Uterus (tissue), 4 donors: ENCODE results near the gene MACC1. TPM values are rescaled to one million over a fixed set of nuclear protein-coding genes. Genes with fewer than 3 reads are reported as not detected.

Experiments
- DNase-seq, 2 donors: peaks; one replicate each; pipeline ENCODE4 v3.0.0-alpha.2; 2019 to 2020
- H3K27ac ChIP-seq, 2 donors: fragments of 200-600 bp; sonication (generic); 1 replicate in 1 of 2; 2 replicates in 1 of 2; pipeline ENCODE4 v1.5.1; 2016 to 2018
- H3K27me3 ChIP-seq, 2 donors: fragments of 200-600 bp; sonication (generic); one replicate each; pipeline ENCODE4 v1.5.1; 2018 to 2019; ENCODE audit warnings: control low read depth in 1 of 2
- H3K36me3 ChIP-seq, 2 donors: fragments of 200-600 bp; sonication (generic); one replicate each; pipeline ENCODE4 v1.5.1; 2019; ENCODE audit warnings: control low read depth in 1 of 2
- H3K4me1 ChIP-seq, 2 donors: fragments of 200-600 bp; sonication (generic); one replicate each; pipeline ENCODE4 v1.5.1; 2018 to 2019; ENCODE audit warnings: control low read depth in 1 of 2
- H3K4me3 ChIP-seq, 2 donors: fragments of 200-600 bp; sonication (generic); 1 replicate in 1 of 2; 2 replicates in 1 of 2; pipeline ENCODE4 v1.5.1; 2018 to 2019; ENCODE audit warnings: mild to moderate bottlenecking in 1 of 2
- H3K9me3 ChIP-seq, 2 donors: fragments of 200-600 bp; sonication (generic); one replicate each; pipeline ENCODE4 v1.5.1; 2019; ENCODE audit warnings: control low read depth in 1 of 2
- CTCF ChIP-seq, 4 experiments: fragments of 200-600 bp in 2 of 4; fragments of 450-650 bp in 2 of 4; sonication (generic) in 2 of 4; IDR thresholded peaks; one replicate each; pipeline ENCODE4 v1.5.1; 2016 to 2019; ENCODE audit warnings: antibody characterized with exemption in 4 of 4, mild to moderate bottlenecking in 2 of 4, moderate library complexity in 1 of 4
- POLR2A ChIP-seq, 2 donors: fragments of 450-650 bp; IDR thresholded peaks; one replicate each; pipeline ENCODE4 v1.6.1; 2016; ENCODE audit warnings: antibody characterized with exemption in 2 of 2, mild to moderate bottlenecking in 1 of 2, moderate library complexity in 1 of 2
- intact Hi-C: fragments of 100-400 bp; cut with DNase I; formaldehyde crosslinking; loops from one replicate; pipeline ENCODE4 v1.15.1; 2023; ENCODE audit warnings: low total_unique reads
- total RNA-seq, 4 donors: library from RNA; depleted of rRNA in 3 of 4; stranded (reverse); fragments of >200 nt in 3 of 4; gene quantifications; one replicate each; pipeline versions ENCODE4 v1.1.0 to v1.2.4, GENCODE V29; 2014 to 2023
- donor health status: DM: yes; HTN: yes; CAD: no.

Gene MACC1
- total RNA-seq, 4 donors from 2014 or later: 1.0 to 23.9 (median 1.5) TPM; not detected in 1

- no peak for DNase-seq
- no peaks in the 10 kb centered on the region for H3K36me3 ChIP-seq
- H3K4me1 ChIP-seq: no peaks in the 10 kb centered on the region
- H3K27ac ChIP-seq: peak overlapping the region; percentile 49 to 75
- no peaks in the 10 kb centered on the region for H3K27me3 ChIP-seq
- intact Hi-C loops: no loop called here
- H3K4me3 ChIP-seq: no peak overlapping the region
- H3K9me3 ChIP-seq: no peaks in the 10 kb centered on the region
- TF ChIP-seq POLR2A (IDR thresholded peaks at IDR 0.05) (no peak), CTCF (IDR thresholded peaks at IDR 0.05) (no peak)
Measured at GRCh38 chr7:20107582-20107981, 109.6 kb downstream of the MACC1 start.

- TF ChIP-seq CTCF (IDR thresholded peaks at IDR 0.05) (no peak), POLR2A (IDR thresholded peaks at IDR 0.05) (no peak)
- H3K27me3 ChIP-seq: no peaks in the 10 kb centered on the region
- intact Hi-C loops: no loop called here
- no peaks in the 10 kb centered on the region for H3K9me3 ChIP-seq
- H3K4me1 ChIP-seq: no peaks in the 10 kb centered on the region
- DNase-seq: no peak
- H3K4me3 ChIP-seq: no peak overlapping the region
- H3K27ac ChIP-seq: no peak overlapping the region
- H3K36me3 ChIP-seq: no peaks in the 10 kb centered on the region
Measured at GRCh38 chr7:20104696-20105095, 112.5 kb downstream of the MACC1 start.

GRCh38 chr7:20102982-20103381 is 114.2 kb downstream of the MACC1 start:
- no peak overlapping the region for H3K4me3 ChIP-seq
- no peaks in the 10 kb centered on the region for H3K36me3 ChIP-seq
- no peak for DNase-seq
- intact Hi-C loops: no loop called here
- H3K9me3 ChIP-seq: no peaks in the 10 kb centered on the region
- H3K27me3 ChIP-seq: no peaks in the 10 kb centered on the region
- no peak overlapping the region for H3K27ac ChIP-seq
- no peak for TF ChIP-seq CTCF (IDR thresholded peaks at IDR 0.05)
- no peak for TF ChIP-seq POLR2A (IDR thresholded peaks at IDR 0.05)
- no peaks in the 10 kb centered on the region for H3K4me1 ChIP-seq

- TF ChIP-seq CTCF (IDR thresholded peaks at IDR 0.05): no peak
- no peak for TF ChIP-seq POLR2A (IDR thresholded peaks at IDR 0.05)
- Histone ChIP-seq H3K4me3 (no peak overlapping the region), H3K27ac (peak overlapping the region in 1 of 2 donors; percentile 46), H3K27me3 (no peaks in the 10 kb centered on the region), H3K9me3 (peaks cover 0 to 9% of the 10 kb centered on the region in 2 donors), H3K4me1 (no peaks in the 10 kb centered on the region), H3K36me3 (no peaks in the 10 kb centered on the region)
- DNase-seq: no peak
- intact Hi-C loops: no loop called here
Measured at GRCh38 chr7:20095862-20096261, 121.3 kb downstream of the MACC1 start.

GRCh38 chr7:20095436-20095835 is 121.7 kb downstream of the MACC1 start:
- no peak overlapping the region for H3K4me3 ChIP-seq
- no peaks in the 10 kb centered on the region for H3K27me3 ChIP-seq
- peaks cover 0 to 9% of the 10 kb centered on the region in 2 donors for H3K9me3 ChIP-seq
- TF ChIP-seq POLR2A (IDR thresholded peaks at IDR 0.05): no peak
- TF ChIP-seq CTCF (IDR thresholded peaks at IDR 0.05): no peak
- intact Hi-C loops: no loop called here
- H3K4me1 ChIP-seq: no peaks in the 10 kb centered on the region
- DNase-seq: no peak
- peak overlapping the region in 1 of 2 donors; percentile 46 for H3K27ac ChIP-seq
- no peaks in the 10 kb centered on the region for H3K36me3 ChIP-seq
